HUES64 (cell line): ENCODE measurements around the gene MTAP.
"Not testable (repeated sequence)": the region's sequence is repeated elsewhere in the genome, so short reads cannot be mapped to it uniquely, and the experiment has no call there.

Experiments used
- H3K27ac ChIP-seq: 2 replicates; pipeline ENCODE4 v1.7.0; 2013; ENCODE audit warnings: low read depth, low read length, inconsistent platforms
- H3K27me3 ChIP-seq: 2 replicates; pipeline ENCODE4 v1.6.1; 2013; ENCODE audit warnings: mild to moderate bottlenecking, low read length; ENCODE audit not compliant: insufficient read depth
- H3K36me3 ChIP-seq: 2 replicates; pipeline ENCODE4 v1.6.1; 2013; ENCODE audit warnings: mild to moderate bottlenecking, low read length; ENCODE audit not compliant: insufficient read depth
- H3K4me1 ChIP-seq: 2 replicates; pipeline ENCODE4 v1.6.1; 2013; ENCODE audit warnings: mild to moderate bottlenecking, low read length, moderate library complexity; ENCODE audit not compliant: insufficient read depth
- H3K4me3 ChIP-seq: 2 replicates; pipeline ENCODE4 v1.5.1; 2013; ENCODE audit warnings: mild to moderate bottlenecking, low read length, moderate library complexity
- H3K9ac ChIP-seq: 2 replicates; pipeline ENCODE4 v1.6.1; 2013; ENCODE audit warnings: mild to moderate bottlenecking, low read depth, low read length
- H3K9me3 ChIP-seq: 2 replicates; pipeline ENCODE4 v1.6.1; 2013; ENCODE audit warnings: low read depth, low read length; ENCODE audit not compliant: insufficient read depth
- WGBS: fragments of 150-250, 120-280 bp; methylation state at CpG from one replicate; pipeline ENCODE4 v1.1.7; 2013; ENCODE audit warnings: missing lambda C conversion rate; 5-methylcytosine and 5-hydroxymethylcytosine counted together

MTAP gene

DNA sequence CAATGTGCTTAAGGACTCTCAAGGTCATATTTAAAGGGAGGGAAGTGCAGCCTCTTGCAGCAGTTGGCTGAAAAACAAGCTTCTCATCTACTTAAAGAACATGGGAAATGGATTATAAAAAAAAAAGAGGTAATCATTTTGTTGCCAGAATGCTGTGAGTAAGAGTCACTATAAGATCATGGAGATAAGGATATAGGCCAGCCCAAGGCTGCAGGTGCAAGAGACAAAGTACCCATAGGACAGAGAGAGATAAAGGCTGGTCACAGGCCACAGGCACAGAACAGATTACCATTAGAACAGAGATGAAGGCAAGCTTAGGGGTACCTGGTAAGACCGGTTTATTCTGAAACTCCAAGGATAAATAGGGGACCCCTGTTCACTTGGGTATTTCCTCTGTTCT lies 121.3 kb downstream of the MTAP start:
- H3K4me1 ChIP-seq, result peaks cover 6% of the 10 kb centered on the region; the same call in 1 of the 2 replicates
- H3K9me3 ChIP-seq, result no peaks in the 10 kb centered on the region
- WGBS, result 93% methylated on average over 1 of the region's 1 CpG

GRCh38 chr9:21927752-21928151 lies 125.3 kb downstream of the MTAP start:
- H3K4me1 ChIP-seq, result peaks cover 5% of the 10 kb centered on the region
- H3K9ac ChIP-seq, result no peak overlapping the region
- no peaks in the 10 kb centered on the region for H3K9me3 ChIP-seq
- no peaks in the 10 kb centered on the region for H3K27me3 ChIP-seq
- no peaks in the 10 kb centered on the region for H3K36me3 ChIP-seq
- no peak overlapping the region for H3K4me3 ChIP-seq
- H3K27ac ChIP-seq, result no peak overlapping the region

More for the DNA sequence above, 121.3 kb downstream of the MTAP start:
- no peak overlapping the region for H3K4me3 ChIP-seq
- no peaks in the 10 kb centered on the region for H3K36me3 ChIP-seq
- H3K27ac ChIP-seq, result no peak overlapping the region
- no peak overlapping the region for H3K9ac ChIP-seq
- no peaks in the 10 kb centered on the region for H3K27me3 ChIP-seq

- Histone ChIP-seq H3K9me3 (no peaks in the 10 kb centered on the region), H3K36me3 (no peaks in the 10 kb centered on the region), H3K27ac (no peak overlapping the region), H3K27me3 (no peaks in the 10 kb centered on the region), H3K4me1 (peaks cover 29% of the 10 kb centered on the region), H3K9ac (no peak overlapping the region), H3K4me3 (no peak overlapping the region)
- WGBS, result 93% methylated on average over 1 of the region's 1 CpG
These were observed 129.0 kb downstream of the MTAP start for GRCh38 chr9:21931428-21931827.

DNA sequence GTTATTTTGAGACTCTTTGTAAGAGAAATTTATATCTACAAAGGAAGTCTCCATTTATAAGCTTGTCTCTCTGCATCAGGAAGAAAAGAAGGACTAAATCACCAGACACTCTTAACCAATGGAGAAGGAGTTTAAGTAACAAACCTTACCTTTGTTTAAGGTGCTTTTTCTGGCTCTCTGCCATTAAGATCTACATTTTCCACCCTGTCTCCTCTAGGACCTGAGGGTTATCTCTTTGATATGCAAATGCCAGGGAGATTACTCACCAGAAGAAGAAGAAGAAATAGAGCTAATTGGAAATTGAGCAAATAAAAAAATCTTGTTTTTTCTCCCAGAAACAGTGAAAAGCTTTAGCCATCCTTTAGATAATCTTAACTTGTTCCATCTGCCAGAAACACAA lies 130.8 kb downstream of the MTAP start:
- Histone ChIP-seq H3K27ac (peak overlapping the region; percentile 50; the same call in 1 of the 2 replicates), H3K4me3 (no peak overlapping the region), H3K9me3 (no peaks in the 10 kb centered on the region), H3K9ac (no peak overlapping the region), H3K27me3 (no peaks in the 10 kb centered on the region), H3K36me3 (no peaks in the 10 kb centered on the region), H3K4me1 (peaks cover 29% of the 10 kb centered on the region)

DNA sequence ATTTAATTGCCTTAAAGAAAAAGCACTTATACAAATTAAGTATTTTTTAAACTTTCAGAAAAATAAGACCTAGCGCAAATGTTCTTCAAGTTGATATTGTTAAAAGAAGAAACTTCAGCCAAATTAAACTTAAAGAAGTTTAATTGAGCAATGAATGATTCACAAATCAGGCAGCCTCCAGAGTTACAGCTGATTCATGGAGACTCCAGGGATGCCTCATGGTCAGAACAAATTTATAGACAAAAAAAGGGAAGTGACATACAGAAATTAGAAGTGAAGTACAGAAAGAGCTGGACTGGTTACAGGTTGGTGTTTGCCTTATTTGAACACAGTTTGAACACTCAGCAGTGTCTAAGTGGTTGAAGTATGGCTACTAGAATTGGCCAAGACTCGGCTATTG lies 131.4 kb downstream of the MTAP start:
- 98% methylated on average over 2 of the region's 2 CpGs for WGBS

DNA sequence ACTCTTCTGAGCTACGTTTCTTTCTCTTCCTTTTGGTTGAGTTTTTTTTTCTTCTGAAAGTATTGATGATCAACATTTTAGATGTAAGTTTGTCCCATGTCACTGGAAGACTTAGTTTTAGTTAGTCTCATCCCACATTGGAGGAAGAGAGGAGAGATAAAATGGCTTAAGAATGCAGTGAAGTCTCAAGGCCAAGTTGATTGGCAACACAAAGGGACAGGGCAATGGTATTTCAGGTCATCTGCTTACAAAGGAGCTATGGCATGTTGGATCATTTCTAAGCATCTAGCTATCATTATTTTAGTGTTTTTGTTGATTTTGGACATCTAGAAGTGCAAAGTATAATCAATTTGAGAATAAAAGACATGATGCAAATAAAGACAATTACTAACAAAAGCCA lies 133.2 kb downstream of the MTAP start:
- H3K27me3 ChIP-seq, result no peaks in the 10 kb centered on the region
- H3K9me3 ChIP-seq, result no peaks in the 10 kb centered on the region
- H3K27ac ChIP-seq, result no peak overlapping the region
- no peak overlapping the region for H3K9ac ChIP-seq
- H3K36me3 ChIP-seq, result no peaks in the 10 kb centered on the region
- WGBS, result 60% methylated on average over 1 of the region's 1 CpG
- no peak overlapping the region for H3K4me3 ChIP-seq
- H3K4me1 ChIP-seq, result peaks cover 29% of the 10 kb centered on the region

More for the DNA sequence above, 131.4 kb downstream of the MTAP start:
- Histone ChIP-seq H3K4me1 (peaks cover 29% of the 10 kb centered on the region), H3K9me3 (no peaks in the 10 kb centered on the region), H3K36me3 (no peaks in the 10 kb centered on the region), H3K9ac (no peak overlapping the region), H3K27ac (no peak overlapping the region), H3K4me3 (no peak overlapping the region), H3K27me3 (no peaks in the 10 kb centered on the region)

DNA sequence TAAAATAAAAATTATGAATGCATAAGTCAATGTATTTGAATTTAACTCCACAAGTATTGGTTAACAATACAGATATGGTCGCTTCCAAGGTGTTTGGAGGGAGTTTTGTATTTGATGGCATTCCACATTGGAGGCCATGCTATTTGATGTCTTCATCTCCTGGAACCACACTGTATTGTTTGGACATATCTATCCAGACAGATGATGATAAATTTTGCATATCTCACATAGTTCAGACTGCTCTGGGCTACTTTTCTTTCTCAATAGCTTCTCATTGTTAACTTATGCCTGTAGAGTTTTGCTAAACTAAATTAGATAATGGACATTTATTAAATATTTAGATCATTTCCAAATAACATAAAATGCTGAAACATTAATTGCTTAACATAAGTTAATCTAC lies 133.7 kb downstream of the MTAP start:
- H3K4me3 ChIP-seq, result no peak overlapping the region
- WGBS, result 91% methylated on average over 1 of the region's 1 CpG
- no peaks in the 10 kb centered on the region for H3K36me3 ChIP-seq
- peaks cover 29% of the 10 kb centered on the region for H3K4me1 ChIP-seq
- H3K27me3 ChIP-seq, result no peaks in the 10 kb centered on the region
- no peaks in the 10 kb centered on the region for H3K9me3 ChIP-seq
- no peak overlapping the region for H3K9ac ChIP-seq
- H3K27ac ChIP-seq, result no peak overlapping the region

- no peaks in the 10 kb centered on the region for H3K4me1 ChIP-seq
- no peaks in the 10 kb centered on the region for H3K27me3 ChIP-seq
- 92% methylated on average over 4 of the region's 4 CpGs for WGBS
- H3K36me3 ChIP-seq, result no peaks in the 10 kb centered on the region
- no peaks in the 10 kb centered on the region for H3K9me3 ChIP-seq
- no peak overlapping the region for H3K27ac ChIP-seq
- no peak overlapping the region for H3K4me3 ChIP-seq
- H3K9ac ChIP-seq, result no peak overlapping the region
These were observed 139.0 kb downstream of the MTAP start for GRCh38 chr9:21941337-21941995.

GRCh38 chr9:21943464-21943863 lies 141.0 kb downstream of the MTAP start:
- H3K36me3 ChIP-seq, result no peaks in the 10 kb centered on the region
- H3K9me3 ChIP-seq, result no peaks in the 10 kb centered on the region
- H3K4me3 ChIP-seq, result no peak overlapping the region
- WGBS, result 89% methylated on average over 3 of the region's 4 CpGs
- H3K27ac ChIP-seq, result no peak overlapping the region
- H3K4me1 ChIP-seq, result no peaks in the 10 kb centered on the region
- H3K9ac ChIP-seq, result no peak overlapping the region
- no peaks in the 10 kb centered on the region for H3K27me3 ChIP-seq

GRCh38 chr9:21945606-21946005 lies 143.2 kb downstream of the MTAP start:
- Histone ChIP-seq H3K9ac (no peak overlapping the region), H3K27me3 (no peaks in the 10 kb centered on the region), H3K4me3 (no peak overlapping the region), H3K27ac (no peak overlapping the region), H3K4me1 (no peaks in the 10 kb centered on the region), H3K36me3 (no peaks in the 10 kb centered on the region), H3K9me3 (no peaks in the 10 kb centered on the region)
- WGBS, result 95% methylated on average over 2 of the region's 2 CpGs

DNA sequence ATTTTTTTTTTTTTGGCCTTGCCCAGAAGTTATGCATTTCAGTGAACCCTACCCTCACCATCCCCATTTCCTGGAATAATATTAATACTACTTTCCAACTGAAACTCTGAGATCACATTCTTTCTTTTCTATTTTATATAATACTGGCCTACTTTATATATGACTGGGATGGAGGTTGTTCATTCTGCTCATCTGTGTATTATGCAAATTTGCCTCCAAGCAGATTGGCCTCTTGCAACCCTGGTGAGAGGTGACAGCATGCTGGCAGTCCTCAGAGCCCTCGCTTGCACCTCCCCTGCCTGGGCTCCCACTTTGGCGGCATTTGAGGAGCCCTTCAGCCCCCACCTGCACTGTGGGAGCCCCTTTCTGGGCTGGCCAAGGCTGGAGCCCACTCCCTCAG lies 156.4 kb downstream of the MTAP start:
- Histone ChIP-seq H3K9ac (no peak overlapping the region), H3K36me3 (no peaks in the 10 kb centered on the region), H3K27ac (no peak overlapping the region), H3K4me3 (no peak overlapping the region), H3K4me1 (no peaks in the 10 kb centered on the region), H3K9me3 (no peaks in the 10 kb centered on the region), H3K27me3 (peaks cover 31% of the 10 kb centered on the region)
- WGBS, result 81% methylated on average over 2 of the region's 2 CpGs

- not testable (repeated sequence) for H3K27ac ChIP-seq, H3K9me3 ChIP-seq, H3K4me1 ChIP-seq, H3K9ac ChIP-seq, H3K36me3 ChIP-seq, H3K4me3 ChIP-seq
- WGBS, result 95% methylated on average over 30 of the region's 33 CpGs
- peaks cover 35% of the 10 kb centered on the region for H3K27me3 ChIP-seq
These were observed 156.8 kb downstream of the MTAP start for GRCh38 chr9:21959268-21959667.
